NCI-H2107 treated with DMSO at 0.1 percent for 48 hours (cell line): ENCODE data around the gene TULP4.
"Not testable (repeated sequence)": the region's sequence is repeated elsewhere in the genome, so short reads cannot be mapped to it uniquely, and the experiment has no call there.

Source experiments
- DNase-seq: peaks from one replicate; lab custom pipeline; 2025; ENCODE audit not compliant: unreplicated experiment; lab: John Stamatoyannopoulos, UW

Gene TULP4

DNA sequence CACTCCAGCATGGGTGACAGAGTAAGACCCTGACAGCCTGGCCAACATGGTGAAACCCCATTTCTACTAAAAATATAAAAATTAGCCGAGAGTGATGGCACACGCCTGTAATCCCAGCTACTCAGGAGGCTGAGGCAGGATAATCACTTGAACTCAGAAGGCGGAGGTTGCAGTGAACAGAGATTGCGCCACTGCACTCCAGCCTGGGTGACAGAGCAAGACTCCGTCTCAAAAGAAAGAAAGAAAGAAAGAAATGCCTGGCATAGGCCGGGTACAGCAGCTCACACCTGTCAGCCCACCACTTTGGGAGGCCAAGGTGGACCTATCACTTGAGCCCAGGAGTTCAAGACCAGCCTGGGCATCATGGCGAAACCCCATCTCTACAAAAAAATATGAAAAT, 208.7 kb downstream of the TULP4 start:
- DNase-seq: not testable (repeated sequence)

DNA sequence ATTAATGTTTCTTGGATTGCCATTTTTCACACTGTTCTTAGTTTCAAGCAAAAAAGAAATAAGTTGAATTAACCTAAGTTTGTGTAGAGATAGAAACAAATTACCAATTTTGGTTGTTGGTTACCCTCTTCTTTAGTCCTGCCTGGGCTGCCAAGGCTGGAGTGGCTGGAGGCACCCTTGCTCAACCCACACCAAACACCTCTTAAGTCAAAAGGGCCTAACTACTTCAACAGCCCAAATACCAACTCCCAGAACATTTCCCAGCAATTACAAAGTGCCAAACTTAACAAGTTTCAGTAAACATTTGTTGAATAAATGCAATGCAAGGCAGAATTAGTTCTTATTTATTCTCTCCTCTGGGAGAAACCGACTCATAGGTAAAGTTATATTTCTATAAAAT, 209.5 kb downstream of the TULP4 start:
- no peak for DNase-seq

GRCh38 chr6:158522616-158523015, 210.4 kb downstream of the TULP4 start:
- no peak for DNase-seq

GRCh38 chr6:158524311-158524710, 212.0 kb downstream of the TULP4 start:
- DNase-seq: no peak

- not testable (repeated sequence) for DNase-seq
Measured at GRCh38 chr6:158527858-158528257, 215.6 kb downstream of the TULP4 start.

- DNase-seq: no peak
Measured at GRCh38 chr6:158528826-158529225, 216.6 kb downstream of the TULP4 start.

DNA sequence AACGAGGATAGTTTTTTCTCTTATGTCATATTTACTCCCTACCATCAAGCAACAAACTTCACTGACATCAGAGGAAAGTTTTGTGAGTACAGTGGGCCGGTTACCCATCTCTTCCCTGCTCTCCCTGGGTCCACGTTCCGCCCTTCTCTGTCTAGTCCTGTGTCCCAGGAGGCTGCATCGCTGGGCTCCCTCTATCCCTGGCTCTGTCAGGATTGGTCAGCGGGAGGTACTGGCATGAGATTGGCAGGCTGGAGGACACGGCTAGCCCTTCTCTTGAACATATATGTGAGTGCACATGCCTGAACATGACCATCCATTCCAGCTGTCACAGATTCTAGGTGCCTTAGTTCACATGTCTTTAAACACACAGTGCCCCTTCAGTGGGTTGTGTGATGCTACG, 217.4 kb downstream of the TULP4 start:
- no peak for DNase-seq

GRCh38 chr6:158531566-158531965, 219.3 kb downstream of the TULP4 start:
- no peak for DNase-seq

GRCh38 chr6:158531970-158532369, 219.7 kb downstream of the TULP4 start:
- DNase-seq: no peak

DNA sequence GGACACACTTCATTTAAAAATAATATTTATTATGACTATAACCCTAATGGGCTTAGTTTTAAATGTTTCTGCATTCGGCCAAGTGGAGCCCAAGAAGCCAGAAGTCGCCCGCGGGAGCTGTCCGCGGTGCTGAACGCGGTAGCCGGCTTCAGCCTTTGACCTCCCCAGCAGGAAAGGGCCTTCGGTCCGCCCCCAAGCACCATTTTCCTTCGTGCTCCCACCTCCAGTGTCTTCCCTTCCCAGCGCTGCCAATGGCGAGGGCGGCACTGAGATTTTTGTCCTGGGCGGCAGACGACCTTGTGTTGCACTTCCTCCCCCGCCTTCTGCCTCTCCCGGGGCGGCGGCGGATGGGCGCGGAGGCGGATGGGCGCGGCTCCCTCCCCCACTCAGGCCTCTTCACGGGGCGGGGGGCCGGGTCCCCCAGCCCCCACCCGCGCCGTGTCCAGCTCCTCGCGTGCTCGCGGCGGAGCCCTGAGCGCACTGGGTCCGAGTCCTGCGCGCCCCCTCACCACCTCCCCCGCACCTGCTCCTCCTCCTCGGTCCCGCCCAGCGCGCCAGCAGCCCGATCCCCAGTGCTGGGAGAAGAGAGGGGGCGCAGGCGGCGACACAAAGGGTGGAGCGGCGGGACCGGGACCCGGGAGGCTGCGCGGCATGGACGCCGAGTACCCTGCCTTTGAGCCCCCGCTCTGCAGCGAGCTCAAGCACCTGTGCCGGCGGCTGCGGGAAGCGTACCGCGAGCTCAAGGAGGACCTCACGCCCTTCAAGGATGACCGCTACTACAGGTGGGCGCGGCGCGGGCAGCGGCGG, 224.0 kb downstream of the TULP4 start:
- DNase-seq: peak; percentile 42

GRCh38 chr6:158536891-158537798, 224.9 kb downstream of the TULP4 start:
- DNase-seq: peak; percentile 43

- no peak for DNase-seq
Measured at GRCh38 chr6:158538741-158539140, 226.5 kb downstream of the TULP4 start.

DNA sequence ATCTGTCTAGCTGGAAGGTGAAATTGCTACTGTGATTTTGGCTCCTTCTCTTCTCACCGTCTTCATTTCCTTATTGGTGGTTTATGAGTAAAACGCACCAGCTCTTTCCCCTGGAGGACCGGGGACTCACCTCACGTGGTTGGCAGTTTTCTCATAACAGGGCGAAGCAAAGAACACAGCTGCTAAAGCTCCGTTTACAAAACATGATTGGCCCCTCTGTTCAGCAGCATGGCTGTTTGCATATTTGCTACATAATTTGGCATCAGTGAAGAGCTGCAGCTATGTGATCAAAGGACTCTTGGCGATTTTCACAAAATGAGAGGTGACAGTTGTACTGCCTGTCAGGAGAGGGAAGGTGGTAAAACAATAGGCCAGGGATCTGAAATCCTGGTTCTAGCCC, 227.1 kb downstream of the TULP4 start:
- peak; percentile 74 for DNase-seq

GRCh38 chr6:158539881-158540280, 227.6 kb downstream of the TULP4 start:
- DNase-seq: no peak

DNA sequence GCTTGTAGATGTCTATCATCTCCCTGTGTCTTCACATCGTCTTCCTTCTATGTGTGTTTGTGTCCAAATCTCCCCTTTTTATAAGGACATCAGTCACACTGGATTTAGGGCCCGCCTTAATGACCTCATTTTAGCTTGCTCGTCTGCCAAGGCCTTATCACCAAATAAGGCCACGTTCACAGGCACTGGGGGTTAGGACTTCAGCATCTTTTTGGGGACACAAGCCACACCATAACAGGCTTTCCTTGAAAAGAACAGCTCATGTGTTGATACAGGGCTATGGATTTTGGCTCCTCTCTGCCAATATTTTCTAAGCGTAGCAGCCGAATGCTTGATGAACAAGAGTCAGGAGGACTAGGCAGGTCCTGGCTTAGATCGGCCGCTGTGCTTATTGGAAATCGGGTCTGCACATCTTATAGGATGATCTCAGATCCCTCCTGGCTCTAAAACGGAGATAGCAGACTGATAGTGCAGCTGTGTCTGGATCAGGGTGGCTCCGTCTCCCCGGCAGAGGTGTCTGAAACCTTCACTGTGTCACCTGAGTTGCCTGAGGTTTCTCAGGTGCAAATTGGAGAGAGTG, 231.4 kb downstream of the TULP4 start:
- DNase-seq: no peak

DNA sequence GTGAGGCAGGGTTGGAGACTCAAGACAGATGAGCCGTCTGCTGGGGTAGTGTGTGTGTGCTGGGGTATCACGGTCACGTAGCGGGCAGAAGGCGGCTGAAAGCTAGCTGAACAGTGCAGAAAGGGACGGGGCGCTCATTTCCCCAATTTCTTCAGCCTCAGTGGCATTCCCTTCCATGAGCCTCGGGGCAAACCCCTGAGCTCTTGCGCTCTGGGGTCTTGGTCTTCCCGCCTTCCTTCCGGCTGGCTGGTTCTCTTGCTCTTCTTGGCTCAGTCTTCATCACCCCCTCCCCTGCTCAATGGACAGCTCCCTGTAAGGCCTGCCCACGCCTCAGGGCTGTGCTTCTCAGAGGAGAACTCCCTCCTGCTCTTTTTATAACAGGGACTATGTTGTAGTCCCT, 232.2 kb downstream of the TULP4 start:
- no peak for DNase-seq

DNA sequence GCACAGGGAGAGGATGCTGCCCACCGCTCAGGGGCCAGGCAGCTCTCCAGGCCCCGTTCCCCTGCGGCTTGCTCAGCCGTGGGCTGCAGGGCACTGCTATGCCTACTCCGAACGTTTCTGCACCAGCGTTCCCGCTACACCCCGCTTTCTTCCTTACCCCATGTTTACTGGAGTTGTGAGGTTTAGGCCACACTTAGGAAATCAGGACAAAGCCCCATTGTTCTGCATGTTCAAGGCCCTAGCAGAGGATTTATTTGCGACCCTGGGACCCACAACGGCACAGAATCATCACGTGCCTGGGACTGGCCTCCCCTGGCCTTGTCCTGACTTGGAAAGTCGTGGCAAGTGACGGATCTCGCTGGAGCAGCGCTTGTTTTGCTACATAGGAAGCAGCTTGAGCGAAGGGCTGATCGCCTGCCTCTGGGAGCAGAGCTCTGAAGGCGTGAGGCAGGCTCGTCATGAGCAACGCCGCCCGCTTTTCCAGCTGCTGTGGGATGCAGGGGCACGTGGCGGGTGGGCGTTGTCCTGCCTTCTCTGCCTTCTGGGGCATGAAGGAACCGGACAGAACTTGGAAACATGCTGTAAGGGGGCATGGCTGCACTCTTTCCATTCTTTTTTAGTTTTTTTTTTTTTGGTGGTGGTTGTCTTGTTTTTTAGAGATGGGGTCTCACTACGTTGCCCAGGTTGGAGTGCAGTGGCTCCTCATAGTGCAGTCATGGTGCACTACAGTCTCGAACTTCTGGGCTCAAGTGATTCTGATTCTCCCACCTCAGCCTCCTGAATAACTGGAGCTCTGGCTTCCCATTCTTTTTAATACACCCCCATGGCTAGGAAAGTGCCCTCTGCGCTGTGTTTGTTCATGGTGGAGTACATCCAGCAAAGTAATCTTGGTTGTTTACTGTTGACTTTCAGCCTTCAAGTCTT, 233.0 kb downstream of the TULP4 start:
- no peak for DNase-seq

- DNase-seq: peak; percentile 90
Measured at GRCh38 chr6:158548418-158549161, 236.3 kb downstream of the TULP4 start.

DNA sequence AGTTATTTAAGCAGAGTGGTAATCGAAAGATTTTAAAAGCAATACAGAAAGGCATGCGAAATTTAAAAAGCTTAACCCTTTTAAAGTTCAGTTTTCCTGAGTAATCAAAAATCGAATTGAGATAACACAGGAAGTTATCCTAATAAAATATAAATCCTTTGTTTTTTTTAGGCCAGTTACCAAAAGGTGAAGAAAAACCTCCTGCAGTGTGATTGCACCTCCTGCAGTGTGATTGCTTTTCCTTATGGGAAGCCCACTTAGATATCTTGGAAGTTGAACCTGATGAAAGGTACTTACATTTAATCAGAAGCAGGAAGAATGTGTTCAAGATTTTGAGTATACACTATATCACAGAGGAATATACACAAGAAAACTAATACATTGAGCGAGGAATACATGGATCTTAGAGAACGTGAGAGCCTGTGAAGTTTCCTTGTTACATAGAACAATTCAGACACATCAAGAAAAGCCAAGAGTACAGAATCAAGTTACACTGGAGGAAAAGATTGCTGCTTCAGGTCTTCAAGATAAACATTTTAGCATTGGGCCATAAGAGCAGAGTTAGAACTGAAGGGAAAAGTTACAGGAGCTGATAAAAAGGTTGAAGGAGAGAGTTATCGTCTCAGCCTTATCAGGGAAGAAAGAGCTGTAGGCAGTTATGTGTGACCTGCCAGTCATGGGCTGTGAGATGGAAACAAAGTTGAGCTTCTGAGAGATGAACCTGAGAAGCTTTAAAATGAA, 240.0 kb downstream of the TULP4 start:
- no peak for DNase-seq
